CD4-positive, alpha-beta T cell treated with Interleukin-10 for 1 hour (primary cell): Measurements from ENCODE around the gene GNAS.

ENCODE experiments used
- DNase-seq: peaks from one replicate; pipeline ENCODE4 v3.0.0-alpha.2; 2020

GNAS gene

GRCh38 chr20:58854638-58855471 lies 2.3 kb downstream of the GNAS start:
- no peak for DNase-seq

GRCh38 chr20:58855506-58856389 lies 3.2 kb downstream of the GNAS start:
- no peak for DNase-seq

- DNase-seq: no peak
These were observed 10.7 kb downstream of the GNAS start for GRCh38 chr20:58863044-58863790.

- DNase-seq: peak; percentile 35
These were observed 11.8 kb downstream of the GNAS start for GRCh38 chr20:58864346-58864745.

- DNase-seq: no peak
These were observed 13.3 kb downstream of the GNAS start for GRCh38 chr20:58865843-58866242.

- no peak for DNase-seq
These were observed 14.7 kb downstream of the GNAS start for GRCh38 chr20:58867211-58867610.

GRCh38 chr20:58868795-58869194 lies 16.3 kb downstream of the GNAS start:
- DNase-seq: no peak

- no peak for DNase-seq
These were observed 17.2 kb downstream of the GNAS start for GRCh38 chr20:58869662-58870227.

GRCh38 chr20:58870293-58871014 lies 17.9 kb downstream of the GNAS start:
- peak; percentile 64 for DNase-seq

- no peak for DNase-seq
These were observed 19.1 kb downstream of the GNAS start for GRCh38 chr20:58871533-58872102.

GRCh38 chr20:58874469-58874868 lies 22.0 kb downstream of the GNAS start:
- no peak for DNase-seq

- DNase-seq: no peak
These were observed 22.6 kb downstream of the GNAS start for GRCh38 chr20:58875111-58875510.

- no peak for DNase-seq
These were observed 23.1 kb downstream of the GNAS start for GRCh38 chr20:58875541-58876134.

- no peak for DNase-seq
These were observed 23.9 kb downstream of the GNAS start for GRCh38 chr20:58876437-58876836.

GRCh38 chr20:58877050-58877975 lies 24.8 kb downstream of the GNAS start:
- no peak for DNase-seq

- no peak for DNase-seq
These were observed 25.5 kb downstream of the GNAS start for GRCh38 chr20:58877976-58878360.

GRCh38 chr20:58878399-58878798 lies 25.9 kb downstream of the GNAS start:
- no peak for DNase-seq

- DNase-seq: no peak
These were observed 27.9 kb downstream of the GNAS start for GRCh38 chr20:58880441-58880840.

- DNase-seq: peak; percentile 8
These were observed 28.7 kb downstream of the GNAS start for GRCh38 chr20:58880994-58881752.
